GM19397 (cell line): ENCODE results near the gene RAB3IP.
"Not testable (repeated sequence)": the region's sequence is repeated elsewhere in the genome, so short reads cannot be mapped to it uniquely, and the experiment has no call there.

ENCODE experiments used
- ATAC-seq: cut with Tn5 transposase; IDR thresholded peaks from one replicate; pipeline ENCODE4 v1.9.1; 2021; ENCODE audit warnings: mild to moderate bottlenecking, moderate library complexity; ENCODE audit not compliant: unreplicated experiment

Gene RAB3IP

GRCh38 chr12:69755302-69755701 is 16.6 kb downstream of the RAB3IP start:
- ATAC-seq = no peak

DNA sequence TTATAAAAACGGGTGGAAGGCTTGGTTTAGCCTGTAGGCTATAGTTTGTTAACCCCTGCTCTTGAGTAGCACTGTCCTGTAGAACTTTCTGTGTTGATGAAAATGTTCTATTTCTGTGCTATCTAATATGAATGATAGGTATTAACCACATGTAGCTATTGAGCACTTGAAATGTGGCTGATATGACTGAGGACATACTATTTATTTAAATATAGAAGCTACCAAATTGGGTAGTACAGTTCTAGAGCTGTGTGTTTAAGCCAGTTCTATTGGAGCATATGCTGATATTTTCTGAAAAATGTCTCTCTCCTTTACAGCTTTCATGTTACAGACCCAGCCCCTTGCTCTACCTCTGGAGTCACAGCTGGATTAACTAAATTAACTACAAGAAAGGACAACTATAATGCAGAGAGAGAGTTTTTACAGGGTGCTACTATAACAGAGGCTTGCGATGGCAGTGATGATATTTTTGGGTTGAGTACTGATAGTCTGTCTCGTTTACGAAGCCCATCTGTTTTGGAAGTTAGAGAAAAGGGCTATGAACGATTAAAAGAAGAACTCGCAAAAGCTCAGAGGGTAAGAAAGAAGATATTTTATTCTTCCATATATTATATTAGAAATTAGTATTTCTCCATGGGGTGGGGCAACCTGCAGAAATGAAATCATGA is 17.6 kb downstream of the RAB3IP start:
- no peak for ATAC-seq

DNA sequence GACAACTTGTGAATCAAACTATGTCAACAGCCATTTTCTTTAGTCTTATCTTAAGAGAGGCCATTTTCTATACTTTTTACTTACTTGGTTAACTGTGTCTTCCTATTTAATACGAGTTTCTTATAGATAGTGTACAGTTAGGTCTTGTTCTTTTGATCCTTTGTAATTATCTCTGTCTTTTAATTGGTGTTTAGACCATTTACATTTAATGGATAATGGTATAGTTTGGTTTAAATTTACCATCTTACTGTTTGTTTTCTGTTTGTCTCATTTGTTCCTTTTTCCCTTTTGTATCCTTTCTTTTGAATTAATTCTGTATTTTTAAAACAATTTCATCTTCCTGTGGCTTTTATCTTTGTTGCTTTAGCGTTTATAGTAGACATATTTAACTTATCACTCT is 19.4 kb downstream of the RAB3IP start:
- no peak for ATAC-seq

GRCh38 chr12:69759581-69759980 is 20.9 kb downstream of the RAB3IP start:
- ATAC-seq = not testable (repeated sequence)

DNA sequence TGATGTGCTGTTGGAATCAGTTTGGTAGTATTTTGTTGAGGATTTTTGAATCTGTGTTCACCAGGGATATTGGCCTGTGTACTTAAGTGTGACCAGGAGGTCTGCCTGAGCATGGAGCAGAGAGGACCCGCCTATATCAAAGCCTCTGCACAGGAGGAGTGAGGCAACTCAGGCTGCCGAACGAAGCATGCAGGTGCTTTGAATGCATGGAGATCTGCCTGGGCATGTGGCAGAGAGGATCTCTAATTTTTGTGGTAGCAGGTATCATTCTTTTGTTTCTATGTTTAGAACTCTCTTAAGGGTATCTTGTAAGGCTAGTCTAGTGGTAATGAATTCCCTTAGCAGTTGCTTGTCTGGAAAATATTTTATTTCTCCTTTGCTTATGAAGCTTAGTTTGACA is 26.9 kb downstream of the RAB3IP start:
- ATAC-seq = no peak

DNA sequence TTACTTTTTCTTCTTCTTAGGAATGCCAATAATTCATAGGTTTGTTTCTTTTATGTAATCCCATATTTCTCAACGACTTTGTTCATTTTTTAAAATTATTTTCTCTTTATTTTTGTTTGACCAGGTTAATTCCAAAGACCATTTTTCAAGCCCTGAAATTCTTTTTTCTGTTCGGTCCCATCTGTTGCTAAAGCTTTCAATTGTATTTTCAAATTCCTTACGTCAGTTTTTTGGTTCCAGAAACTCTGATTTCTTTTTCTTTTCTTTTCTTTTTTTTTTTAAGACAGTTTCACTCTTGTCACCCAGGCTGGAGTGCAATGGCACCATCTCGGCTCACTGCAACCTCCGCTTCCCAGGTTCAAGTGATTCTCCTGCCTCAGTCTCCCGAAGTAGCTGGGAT is 27.6 kb downstream of the RAB3IP start:
- no peak for ATAC-seq

DNA sequence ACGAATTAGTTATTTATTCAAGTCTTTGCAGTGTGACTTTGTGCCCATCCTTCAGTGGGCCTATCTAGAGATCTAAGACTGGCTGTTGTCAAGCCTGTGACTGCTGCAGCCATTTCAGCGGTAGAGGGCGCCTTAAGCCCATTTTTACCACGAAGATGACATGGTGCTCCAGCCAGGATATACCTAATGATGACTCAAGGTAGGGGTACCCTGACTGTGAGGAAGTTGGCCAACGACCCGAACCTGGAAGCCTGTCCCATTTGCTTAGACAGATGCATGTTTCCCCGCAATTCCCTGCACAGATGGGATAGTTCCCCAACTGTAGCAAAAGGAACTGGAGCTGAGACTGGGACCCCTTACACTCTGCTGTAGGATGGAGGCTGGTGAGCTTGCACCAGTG is 41.3 kb downstream of the RAB3IP start:
- ATAC-seq = no peak

GRCh38 chr12:69783365-69783764 is 44.7 kb downstream of the RAB3IP start:
- no peak for ATAC-seq

DNA sequence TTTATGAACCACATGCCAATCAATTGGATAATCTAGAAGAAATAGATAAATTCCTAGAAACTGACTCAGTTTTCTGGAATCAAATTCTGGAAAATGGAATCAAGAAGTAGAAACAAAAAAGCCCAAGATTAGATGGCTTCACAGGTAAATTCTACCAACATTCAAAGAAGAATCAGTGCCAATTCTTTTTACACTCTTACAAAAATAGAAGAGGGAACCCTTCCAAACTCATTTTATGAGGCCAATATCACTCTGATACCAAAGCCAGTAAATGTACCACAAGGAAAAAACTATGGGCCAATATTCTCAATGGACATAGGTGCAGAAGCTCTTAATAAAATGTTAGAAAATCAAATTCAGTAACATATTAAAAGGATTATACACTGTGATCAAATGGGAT is 50.7 kb downstream of the RAB3IP start:
- no peak for ATAC-seq

- ATAC-seq = no peak
Measured at GRCh38 chr12:69792533-69792932, 53.9 kb downstream of the RAB3IP start.

GRCh38 chr12:69807101-69807897 is 68.6 kb downstream of the RAB3IP start:
- ATAC-seq = not testable (repeated sequence)

DNA sequence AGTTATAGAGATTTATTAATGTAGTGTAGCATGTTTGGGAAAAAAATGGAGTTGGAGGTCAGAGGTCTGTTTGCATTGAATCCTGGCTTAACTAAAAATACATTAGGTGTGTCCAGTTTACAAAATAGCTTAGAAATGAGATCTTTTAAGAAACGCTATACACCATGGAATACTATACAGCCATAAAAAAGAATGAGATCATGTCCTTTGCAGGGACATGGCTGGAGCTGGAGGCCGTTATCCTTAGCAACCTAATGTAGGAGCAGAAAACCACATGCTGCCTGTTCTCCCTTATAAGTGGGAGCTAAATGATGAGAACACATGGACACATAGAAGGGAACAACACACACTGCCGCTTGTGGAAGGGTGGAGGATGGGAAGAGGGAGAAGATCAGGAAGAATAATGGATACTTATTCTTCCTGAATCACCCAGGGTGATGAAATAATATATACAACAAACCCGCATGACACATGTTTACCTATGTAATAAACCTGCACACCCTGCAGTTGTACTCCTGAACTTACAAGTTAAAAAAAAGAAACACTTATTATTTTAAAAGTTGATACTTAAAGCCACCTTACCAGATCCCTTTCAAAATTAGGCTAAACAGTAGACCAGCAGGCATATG is 72.3 kb downstream of the RAB3IP start:
- no peak for ATAC-seq

DNA sequence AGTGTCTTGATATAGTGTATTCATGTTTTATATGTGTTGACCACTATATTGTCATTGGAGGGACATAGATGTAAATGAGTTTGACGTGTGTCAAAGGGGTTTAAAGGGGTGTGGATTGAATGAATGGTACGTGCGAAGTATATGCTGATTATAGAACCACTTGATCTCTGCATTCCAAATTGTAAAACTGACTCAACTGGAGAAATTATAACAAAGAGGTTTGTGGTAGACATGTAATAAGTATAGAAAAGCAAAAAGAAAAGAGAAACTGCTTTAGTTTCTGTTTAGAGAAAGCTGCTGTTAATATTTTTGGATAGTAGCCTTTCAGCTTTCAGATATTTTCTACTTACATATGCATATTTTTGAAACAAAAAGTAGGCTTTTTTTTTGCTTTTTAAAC is 77.4 kb downstream of the RAB3IP start:
- no peak for ATAC-seq

- ATAC-seq = no peak
Measured at GRCh38 chr12:69821032-69821455, 82.4 kb downstream of the RAB3IP start.

- ATAC-seq = no peak
Measured at GRCh38 chr12:69821456-69822159, 82.9 kb downstream of the RAB3IP start.

GRCh38 chr12:69822201-69822860 is 83.7 kb downstream of the RAB3IP start:
- no peak for ATAC-seq

DNA sequence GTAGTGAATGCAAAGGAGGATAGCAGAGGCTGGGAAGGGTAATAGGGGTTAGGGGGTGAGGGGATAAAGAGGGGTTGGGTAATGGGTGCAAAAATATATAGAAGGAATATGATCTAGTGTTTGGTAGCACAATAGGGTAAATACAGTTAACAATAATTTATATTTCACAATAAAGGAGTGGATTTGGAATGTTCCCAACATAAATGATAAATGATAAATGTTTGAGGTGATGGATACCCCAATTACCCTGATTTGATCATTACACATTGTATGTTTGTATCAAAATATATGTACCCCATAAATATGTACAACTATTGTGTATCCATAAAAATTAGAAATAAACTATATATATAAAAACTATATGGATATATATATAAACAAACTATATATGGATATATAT is 85.4 kb downstream of the RAB3IP start:
- no peak for ATAC-seq

- no peak for ATAC-seq
Measured at GRCh38 chr12:69824966-69825560, 86.4 kb downstream of the RAB3IP start, which contains the start of gene MYRFL. Gene MYRFL, plus strand, starts transcription at chr12:69825227. Its CDS starts 291 bp downstream, at chr12:69825518.

- no peak for ATAC-seq
Measured at GRCh38 chr12:69828897-69829296, 90.2 kb downstream of the RAB3IP start.

GRCh38 chr12:69833696-69834095 is 95.0 kb downstream of the RAB3IP start:
- no peak for ATAC-seq
